SK-N-SH (cell line): ENCODE measurements around the gene NOA1. TPM values are rescaled to one million over a fixed set of nuclear protein-coding genes. Genes with fewer than 3 reads are reported as not detected.

Source experiments
- CTCF ChIA-PET: fragments of 300-600, 350-600 bp; formaldehyde crosslinking; extraction: SDS; loops from one replicate; lab custom pipeline; 2021; lab: Yijun Ruan, JAX
- POLR2A ChIA-PET: fragments of 350-600 bp; sonication (Branson Sonifier 250); formaldehyde crosslinking; extraction: SDS; loops from one replicate; lab custom pipeline; 2020; ENCODE audit warnings: antibody characterized with exemption, inconsistent platforms; lab: Yijun Ruan, JAX
- DNase-seq: peaks from one replicate; pipeline ENCODE4 v3.0.0; 2012
- H2AFZ ChIP-seq: fragments of 200-600 bp; sonication (generic); 2 replicates; pipeline ENCODE4 v1.8.1; 2016; ENCODE audit warnings: antibody characterized with exemption, mild to moderate bottlenecking, low read depth
- H3F3A ChIP-seq: fragments of 200-600 bp; sonication (generic); replicated peaks from 2 replicates; pipeline ENCODE3; 2016; ENCODE audit warnings: antibody characterized with exemption, mild to moderate bottlenecking; ENCODE audit not compliant: insufficient read depth
- H3K27ac ChIP-seq, 2 experiments: fragments of 200-500 bp in 1 of 2; fragments of 200-600 bp in 1 of 2; sonication (Bioruptor generic) in 1 of 2; sonication (generic), shearing (Covaris generic) in 1 of 2; 2 replicates each; pipeline versions ENCODE4 v1.5.1 to v1.6.1; 2014 to 2016; ENCODE audit warnings: low read depth in 2 of 2, inconsistent platforms in 1 of 2, low read length in 1 of 2, mild to moderate bottlenecking in 1 of 2, mixed read lengths in 1 of 2
- H3K27me3 ChIP-seq: fragments of 200-600 bp; sonication (generic), shearing (Covaris generic); 2 replicates; pipeline ENCODE4 v1.6.1; 2016; ENCODE audit warnings: mixed run types; ENCODE audit not compliant: insufficient read depth
- H3K36me3 ChIP-seq, 2 experiments: fragments of 200-500 bp in 1 of 2; fragments of 200-600 bp in 1 of 2; sonication (Bioruptor generic) in 1 of 2; sonication (generic) in 1 of 2; replicated peaks in 1 of 2; 2 replicates each; pipeline versions ENCODE3 to v1.5.1; 2014 to 2016; ENCODE audit warnings: low read length in 1 of 2, mild to moderate bottlenecking in 1 of 2; ENCODE audit not compliant: insufficient read depth in 2 of 2, control insufficient read depth in 1 of 2
- H3K4me1 ChIP-seq, 2 experiments: fragments of 200-500 bp in 1 of 2; fragments of 200-600 bp in 1 of 2; sonication (Bioruptor generic) in 1 of 2; sonication (generic), shearing (Covaris generic) in 1 of 2; 2 replicates each; pipeline versions ENCODE4 v1.5.1 to v1.6.1; 2014 to 2016; ENCODE audit warnings: low read depth in 1 of 2, low read length in 1 of 2, mixed run types in 1 of 2; ENCODE audit not compliant: insufficient read depth in 2 of 2, control insufficient read depth in 1 of 2
- H3K4me2 ChIP-seq: fragments of 200-600 bp; sonication (generic), shearing (Covaris generic); 2 replicates; pipeline ENCODE4 v1.6.1; 2017; ENCODE audit warnings: mixed run types
- H3K4me3 ChIP-seq, 2 experiments: fragments of 200-500 bp in 1 of 2; fragments of 200-600 bp in 1 of 2; sonication (Bioruptor generic) in 1 of 2; sonication (generic), shearing (Covaris generic) in 1 of 2; 2 replicates each; pipeline versions ENCODE4 v1.5.1 to v1.8.1; 2014 to 2016; ENCODE audit warnings: low read depth in 2 of 2, inconsistent platforms in 1 of 2, low read length in 1 of 2, mild to moderate bottlenecking in 1 of 2, mixed read lengths in 1 of 2, moderate library complexity in 1 of 2
- H3K79me2 ChIP-seq: fragments of 200-600 bp; sonication (generic); 2 replicates; pipeline ENCODE4 v1.8.1; 2017; ENCODE audit warnings: mild to moderate bottlenecking; ENCODE audit not compliant: insufficient read depth
- H3K9ac ChIP-seq: fragments of 200-600 bp; sonication (generic); 2 replicates; pipeline ENCODE4 v1.6.1; 2017; ENCODE audit warnings: mixed run types
- H3K9me2 ChIP-seq: fragments of 200-600 bp; sonication (generic); 2 replicates; pipeline ENCODE4 v1.6.1; 2017; ENCODE audit warnings: mixed run types
- H3K9me3 ChIP-seq: fragments of 200-600 bp; sonication (generic); 2 replicates; pipeline ENCODE4 v1.6.1; 2017; ENCODE audit warnings: mixed run types, mild to moderate bottlenecking, moderate library complexity
- H4K20me1 ChIP-seq: fragments of 200-600 bp; sonication (generic); 2 replicates; pipeline ENCODE4 v1.6.1; 2017; ENCODE audit warnings: mild to moderate bottlenecking, mixed run types; ENCODE audit not compliant: insufficient read depth
- ELF1 ChIP-seq: IDR thresholded peaks from 2 replicates; pipeline ENCODE4 v1.4.0; 2012
- FOSL2 ChIP-seq: IDR thresholded peaks from 2 replicates; pipeline ENCODE4 v1.4.0; 2012; ENCODE audit warnings: low read depth, mild to moderate bottlenecking, moderate library complexity, borderline replicate concordance
- GABPA ChIP-seq: IDR thresholded peaks from 2 replicates; pipeline ENCODE4 v1.4.0; 2012; ENCODE audit warnings: low read depth, mild to moderate bottlenecking
- IRF3 ChIP-seq: fragments of 150-350 bp; IDR thresholded peaks from 2 replicates; pipeline ENCODE4 v1.6.1; 2016; ENCODE audit warnings: mild to moderate bottlenecking, low read depth, low read length
- JUND ChIP-seq: IDR thresholded peaks from 2 replicates; pipeline ENCODE4 v1.4.0; 2012
- MAX ChIP-seq: IDR thresholded peaks from 2 replicates; pipeline ENCODE4 v1.4.0; 2012; ENCODE audit warnings: low read depth
- MXI1 ChIP-seq: IDR thresholded peaks from 2 replicates; pipeline ENCODE4 v1.6.1; 2012; ENCODE audit warnings: mild to moderate bottlenecking, low read depth, low read length, improper control_type of control experiment
- NFIC ChIP-seq: IDR thresholded peaks from 2 replicates; pipeline ENCODE4 v1.4.0; 2012; ENCODE audit warnings: borderline replicate concordance
- PBX3 ChIP-seq: IDR thresholded peaks from 2 replicates; pipeline ENCODE4; 2012
- POLR2AphosphoS5 ChIP-seq: IDR thresholded peaks from 2 replicates; pipeline ENCODE4 v1.6.1; 2012; ENCODE audit warnings: low read depth, low read length
- RAD21 ChIP-seq: IDR thresholded peaks from 2 replicates; pipeline ENCODE4 v1.6.1; 2012; ENCODE audit warnings: mild to moderate bottlenecking, low read length
- REST ChIP-seq: IDR thresholded peaks from 2 replicates; pipeline ENCODE4 v1.6.1; 2012; ENCODE audit warnings: mild to moderate bottlenecking, low read depth, low read length, moderate library complexity
- SMC3 ChIP-seq: IDR thresholded peaks from 2 replicates; pipeline ENCODE4 v1.6.1; 2012; ENCODE audit warnings: low read depth, low read length, improper control_type of control experiment
- TCF12 ChIP-seq: IDR thresholded peaks from 2 replicates; pipeline ENCODE4 v1.4.0; 2012
- WGBS: methylation state at CpG from one replicate; pipeline ENCODE4 v1.1.6; 2017; ENCODE audit warnings: low lambda C conversion rate; 5-methylcytosine and 5-hydroxymethylcytosine counted together
- polyA plus RNA-seq, 3 experiments: library from polyadenylated mRNA; depleted of rRNA; stranded (reverse); fragments of >200 nt; gene quantifications; 2 replicates each; pipeline ENCODE4 v1.2.3, GENCODE V29; 2012

The NOA1 gene
- polyA plus RNA-seq, 1 of the 3 experiments (the other 2 are of a cell fraction), result 11.8 TPM

GRCh38 chr4:56972809-56973208 lies 4.6 kb downstream of the NOA1 start:
- Histone ChIP-seq H3K79me2 (peaks cover 55% of the 10 kb centered on the region), H3K9ac (no peak overlapping the region), H3K9me2 (no peaks in the 10 kb centered on the region), H3K27ac (no peak overlapping the region), H2AFZ (no peak overlapping the region), H3K36me3 (peaks cover 33 to 48% of the 10 kb centered on the region in 2 experiments), H3K9me3 (0 out of 2 replicates have a peak, but pooled peaks cover 6% of the 10 kb centered on the region), H3K4me1 (peaks cover 0 to 10% of the 10 kb centered on the region in 2 experiments; a peak in 1 of 4 replicates), H3F3A (peaks cover 9% of the 10 kb centered on the region), H3K4me3 (no peak overlapping the region), H4K20me1 (peaks cover 13% of the 10 kb centered on the region), H3K4me2 (no peak overlapping the region), H3K27me3 (no peaks in the 10 kb centered on the region)
- no peak for DNase-seq
- CTCF ChIA-PET, result no interaction called here
- no peak for TF ChIP-seq POLR2AphosphoS5
- no peak for TF ChIP-seq MAX
- no peak for TF ChIP-seq RAD21
- TF ChIP-seq JUND, result no peak
- no peak for TF ChIP-seq IRF3
- TF ChIP-seq REST, result no peak
- no peak for TF ChIP-seq PBX3
- no peak for TF ChIP-seq FOSL2
- no peak for TF ChIP-seq TCF12
- no peak for TF ChIP-seq MXI1
- TF ChIP-seq GABPA, result no peak
- POLR2A ChIA-PET, result no interaction called here

GRCh38 chr4:56972389-56972788 lies 5.0 kb downstream of the NOA1 start:
- no peaks in the 10 kb centered on the region for H3K27me3 ChIP-seq
- peaks cover 0 to 10% of the 10 kb centered on the region in 2 experiments; a peak in 1 of 4 replicates for H3K4me1 ChIP-seq
- H3K9ac ChIP-seq, result no peak overlapping the region
- CTCF ChIA-PET, result no interaction called here
- H3K9me2 ChIP-seq, result no peaks in the 10 kb centered on the region
- no peak overlapping the region for H3K4me3 ChIP-seq
- no peak overlapping the region for H2AFZ ChIP-seq
- H3F3A ChIP-seq, result peaks cover 7% of the 10 kb centered on the region
- WGBS, result 97% methylated on average over 2 of the region's 2 CpGs
- 0 out of 2 replicates have a peak, but pooled peaks cover 6% of the 10 kb centered on the region for H3K9me3 ChIP-seq
- no peak overlapping the region for H3K4me2 ChIP-seq
- H3K36me3 ChIP-seq, result peaks cover 33 to 52% of the 10 kb centered on the region in 2 experiments
- no peak overlapping the region for H3K27ac ChIP-seq
- DNase-seq, result no peak
- POLR2A ChIA-PET, result no interaction called here
- H3K79me2 ChIP-seq, result peaks cover 55% of the 10 kb centered on the region
- peaks cover 13% of the 10 kb centered on the region for H4K20me1 ChIP-seq
- no peak for TF ChIP-seq NFIC
- no peak for TF ChIP-seq IRF3
- no peak for TF ChIP-seq PBX3
- TF ChIP-seq REST, result no peak
- TF ChIP-seq SMC3, result no peak
- TF ChIP-seq ELF1, result no peak
